GM12891 (cell line): Measurements from ENCODE around the gene RELL2.
A peak's percentile ranks its signal among the peaks of the same experiment; 100 is the strongest.

Experiments used
- POLR2A ChIP-seq: IDR thresholded peaks from 2 replicates; pipeline ENCODE4 v1.6.1; 2011; ENCODE audit warnings: low read depth, low read length, control low read depth
- POLR2AphosphoS5 ChIP-seq: IDR thresholded peaks from 2 replicates; pipeline ENCODE4 v1.6.1; 2011; ENCODE audit warnings: low read depth, low read length, control low read depth
- SPI1 ChIP-seq: IDR thresholded peaks from 2 replicates; pipeline ENCODE4 v1.6.1; 2011; ENCODE audit warnings: low read depth, low read length, control low read depth
- TAF1 ChIP-seq: IDR thresholded peaks from 2 replicates; pipeline ENCODE4 v1.6.1; 2011; ENCODE audit warnings: low read depth, low read length, control low read depth

DNA sequence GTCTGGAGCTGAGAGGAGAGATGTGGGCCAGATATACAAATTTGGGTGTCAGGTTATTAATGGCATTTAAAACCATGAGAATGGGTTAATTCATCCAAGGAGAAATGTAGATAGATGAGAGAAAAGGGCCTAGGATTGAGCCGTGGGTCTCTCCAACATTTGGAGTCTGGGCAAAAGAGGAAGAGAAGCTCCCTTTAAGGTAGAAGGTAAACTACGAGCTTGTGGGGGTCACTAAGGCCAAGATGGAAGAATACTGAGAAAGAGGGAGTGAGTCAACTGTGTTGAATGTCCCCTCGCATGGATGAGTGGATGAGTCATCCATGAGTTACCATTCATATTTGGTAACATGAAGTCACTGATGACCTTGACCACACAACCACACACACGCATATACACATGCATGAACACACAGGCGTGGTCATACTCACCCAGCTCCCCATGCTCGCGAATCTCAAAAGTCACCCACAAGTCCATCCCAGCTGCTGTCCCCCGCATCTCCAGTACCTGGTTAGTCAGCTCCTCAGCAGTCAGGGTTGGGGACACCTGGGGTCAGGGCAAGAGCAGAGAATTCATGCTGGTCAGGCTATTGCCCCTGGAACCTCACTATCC, 21.2 kb downstream of the RELL2 start:
- TF ChIP-seq TAF1 = no peak
- no peak for TF ChIP-seq POLR2A
- no peak for TF ChIP-seq POLR2AphosphoS5
- peak; percentile 73 for TF ChIP-seq SPI1
